Testis (tissue), 2 donors: ENCODE results near the gene SPAG17.

Source experiments
- POLR2A ChIP-seq: fragments of 450-650 bp; IDR thresholded peaks from one replicate; pipeline ENCODE4 v1.6.1; 2017; ENCODE audit warnings: antibody characterized with exemption, mild to moderate bottlenecking, moderate library complexity
- TF ChIP-seq, protein P1 (sequence below), 3 experiments: fragments of 450-650 bp in 2 of 3; fragments of 200-600 bp in 1 of 3; sonication (generic) in 1 of 3; IDR thresholded peaks; one replicate each; pipeline ENCODE4 v1.5.1; 2016 to 2019; ENCODE audit warnings: antibody characterized with exemption in 3 of 3, mild to moderate bottlenecking in 2 of 3, moderate library complexity in 1 of 3

GRCh38 chr1:118082984-118083383, 102.0 kb downstream of the SPAG17 start:
- TF ChIP-seq, protein P1, sequence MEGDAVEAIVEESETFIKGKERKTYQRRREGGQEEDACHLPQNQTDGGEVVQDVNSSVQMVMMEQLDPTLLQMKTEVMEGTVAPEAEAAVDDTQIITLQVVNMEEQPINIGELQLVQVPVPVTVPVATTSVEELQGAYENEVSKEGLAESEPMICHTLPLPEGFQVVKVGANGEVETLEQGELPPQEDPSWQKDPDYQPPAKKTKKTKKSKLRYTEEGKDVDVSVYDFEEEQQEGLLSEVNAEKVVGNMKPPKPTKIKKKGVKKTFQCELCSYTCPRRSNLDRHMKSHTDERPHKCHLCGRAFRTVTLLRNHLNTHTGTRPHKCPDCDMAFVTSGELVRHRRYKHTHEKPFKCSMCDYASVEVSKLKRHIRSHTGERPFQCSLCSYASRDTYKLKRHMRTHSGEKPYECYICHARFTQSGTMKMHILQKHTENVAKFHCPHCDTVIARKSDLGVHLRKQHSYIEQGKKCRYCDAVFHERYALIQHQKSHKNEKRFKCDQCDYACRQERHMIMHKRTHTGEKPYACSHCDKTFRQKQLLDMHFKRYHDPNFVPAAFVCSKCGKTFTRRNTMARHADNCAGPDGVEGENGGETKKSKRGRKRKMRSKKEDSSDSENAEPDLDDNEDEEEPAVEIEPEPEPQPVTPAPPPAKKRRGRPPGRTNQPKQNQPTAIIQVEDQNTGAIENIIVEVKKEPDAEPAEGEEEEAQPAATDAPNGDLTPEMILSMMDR (IDR thresholded peaks at IDR 0.05) = no peak
- TF ChIP-seq POLR2A = no peak
